Left ventricle myocardium inferior (tissue), 1 donor: ENCODE results near the gene HNF1A. TPM values are rescaled to one million over a fixed set of nuclear protein-coding genes. Genes with fewer than 3 reads are reported as not detected.

Experiments used
- DNase-seq: peaks from one replicate; pipeline ENCODE4 v3.0.0-alpha.2; 2020
- H3K27ac ChIP-seq: fragments of 200-600 bp; replicated peaks from 2 replicates; pipeline ENCODE4 v1.8.0; 2021
- H3K27me3 ChIP-seq: fragments of 200-600 bp; 2 replicates; pipeline ENCODE4 v1.8.0; 2021; ENCODE audit warnings: low read depth
- H3K36me3 ChIP-seq: fragments of 200-600 bp; 2 replicates; pipeline ENCODE4 v1.8.0; 2021
- H3K4me1 ChIP-seq: fragments of 200-600 bp; 2 replicates; pipeline ENCODE4 v1.8.0; 2021
- H3K4me3 ChIP-seq: fragments of 200-600 bp; 2 replicates; pipeline ENCODE4 v1.8.0; 2021; ENCODE audit warnings: mild to moderate bottlenecking, moderate library complexity
- H3K9me3 ChIP-seq: fragments of 200-600 bp; replicated peaks from 2 replicates; pipeline ENCODE4 v1.8.0; 2021
- CTCF ChIP-seq: fragments of 200-600 bp; IDR thresholded peaks from 2 replicates; pipeline ENCODE4 v1.8.0; 2021; ENCODE audit warnings: antibody characterized with exemption, mild to moderate bottlenecking, borderline replicate concordance
- intact Hi-C: fragments of 100-400 bp; cut with micrococcal nuclease; formaldehyde crosslinking; loops from one replicate; pipeline ENCODE4 v1.11.0; 2022
- total RNA-seq: library from RNA; stranded (reverse); fragmentation: NEBNext Ultra II Directional; extraction: Animal tissue kit (Norgen Biotek cat#: 25700); gene quantifications from one replicate; pipeline ENCODE4 v1.2.1, GENCODE V29; 2021
- donor health status: DM: no; HTN: yes; CAD: no; lungs with severe emphysema.

The HNF1A gene
- total RNA-seq, 1 donor from 2014 or later = not detected

GRCh38 chr12:121001060-121001459 lies 22.7 kb downstream of the HNF1A start:
- H3K4me1 ChIP-seq = no peaks in the 10 kb centered on the region
- TF ChIP-seq CTCF = no peak
- H3K27ac ChIP-seq = no peak overlapping the region
- H3K27me3 ChIP-seq = peaks cover 27% of the 10 kb centered on the region
- H3K9me3 ChIP-seq = no peaks in the 10 kb centered on the region
- peaks cover 38% of the 10 kb centered on the region for H3K36me3 ChIP-seq
- DNase-seq = no peak
- H3K4me3 ChIP-seq = no peak overlapping the region
- intact Hi-C loops = no loop called here

GRCh38 chr12:121001841-121002483 lies 23.6 kb downstream of the HNF1A start:
- Histone ChIP-seq H3K36me3 (peaks cover 47% of the 10 kb centered on the region), H3K9me3 (no peaks in the 10 kb centered on the region), H3K4me3 (no peak overlapping the region), H3K27me3 (peaks cover 18% of the 10 kb centered on the region), H3K27ac (no peak overlapping the region), H3K4me1 (no peaks in the 10 kb centered on the region)
- DNase-seq = no peak
- intact Hi-C loops = no loop called here
- TF ChIP-seq CTCF = no peak

DNA sequence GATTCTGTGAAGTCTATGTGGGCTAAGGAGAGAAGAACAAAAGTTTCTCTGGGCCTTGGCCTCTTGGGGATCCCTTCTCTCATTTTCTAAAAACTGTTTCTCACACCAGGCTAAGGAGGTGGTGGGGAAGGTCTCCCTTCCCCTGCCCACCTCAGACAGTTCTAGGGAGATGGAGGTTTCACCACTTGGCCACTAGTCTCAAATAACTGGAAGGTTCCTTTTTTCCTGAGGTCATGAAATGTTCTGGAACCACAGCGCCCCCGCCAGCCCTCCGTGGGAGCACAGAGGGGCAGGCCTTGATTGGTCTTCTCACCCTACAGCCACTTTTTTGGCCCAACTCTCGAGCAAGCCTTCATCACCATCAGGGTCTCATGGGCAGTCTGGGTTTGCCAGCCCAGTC lies 25.3 kb downstream of the HNF1A start:
- no peak for DNase-seq
- no peak overlapping the region for H3K27ac ChIP-seq
- peaks cover 64% of the 10 kb centered on the region for H3K36me3 ChIP-seq
- no peak overlapping the region for H3K4me3 ChIP-seq
- peaks cover 9% of the 10 kb centered on the region for H3K27me3 ChIP-seq
- no peaks in the 10 kb centered on the region for H3K4me1 ChIP-seq
- no peaks in the 10 kb centered on the region for H3K9me3 ChIP-seq
- intact Hi-C loops = no loop called here
- no peak for TF ChIP-seq CTCF

GRCh38 chr12:121004253-121004815 lies 26.0 kb downstream of the HNF1A start:
- intact Hi-C loops = no loop called here
- Histone ChIP-seq H3K27me3 (peaks cover 2% of the 10 kb centered on the region), H3K4me3 (no peak overlapping the region), H3K36me3 (peaks cover 71% of the 10 kb centered on the region), H3K27ac (no peak overlapping the region), H3K4me1 (no peaks in the 10 kb centered on the region), H3K9me3 (no peaks in the 10 kb centered on the region)
- DNase-seq = no peak
- TF ChIP-seq CTCF = no peak

DNA sequence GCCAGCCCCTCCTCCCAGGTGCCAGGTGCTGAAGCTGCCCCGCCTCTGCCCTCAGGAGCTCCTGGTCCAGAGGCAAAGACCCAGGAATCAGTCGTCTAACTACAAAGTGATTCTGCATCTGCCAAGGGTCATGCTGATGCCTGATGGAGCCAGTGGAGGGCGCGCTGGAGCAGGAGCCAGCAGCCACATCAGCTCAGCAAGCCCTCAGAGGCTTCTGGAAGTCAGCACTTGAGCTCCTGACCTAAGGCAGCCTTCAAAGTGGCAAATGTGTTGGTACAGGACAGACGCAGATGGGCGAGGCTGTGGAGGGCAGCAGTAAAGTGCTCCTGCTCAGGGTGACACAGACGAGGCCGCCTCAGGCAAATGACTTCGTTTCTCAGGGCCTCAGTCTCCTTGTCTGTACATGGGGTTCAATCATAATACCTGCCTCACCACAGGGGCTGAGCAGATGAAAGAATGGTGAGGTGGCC lies 27.0 kb downstream of the HNF1A start:
- H3K4me1 ChIP-seq = no peaks in the 10 kb centered on the region
- intact Hi-C loops = no loop called here
- H3K9me3 ChIP-seq = no peaks in the 10 kb centered on the region
- H3K27ac ChIP-seq = no peak overlapping the region
- H3K4me3 ChIP-seq = no peak overlapping the region
- no peak for DNase-seq
- H3K27me3 ChIP-seq = no peaks in the 10 kb centered on the region
- TF ChIP-seq CTCF = peak; percentile 45
- H3K36me3 ChIP-seq = peaks cover 81% of the 10 kb centered on the region
